PC-3 (cell line): Measurements from ENCODE around the gene FGB.

Experiments
- CTCF ChIP-seq: fragments of 300-600 bp; sonication (generic); conservative IDR thresholded peaks from 2 replicates; pipeline ENCODE4 v1.5.1; 2017; ENCODE audit warnings: antibody characterized with exemption, low read depth, mild to moderate bottlenecking, low read length
- EZH2 ChIP-seq: fragments of 300-600 bp; sonication (generic); IDR thresholded peaks from one replicate; pipeline ENCODE4 v1.6.1; 2017; ENCODE audit warnings: antibody characterized with exemption, mild to moderate bottlenecking, low read length; ENCODE audit not compliant: unreplicated experiment

- TF ChIP-seq CTCF (no peak), EZH2 (no peak)
These were observed 40.5 kb downstream of the FGB start for GRCh38 chr4:154603033-154603943.
